ENCODE data around the gene AGAP1. TPM values are rescaled to one million over a fixed set of nuclear protein-coding genes. Genes with fewer than 3 reads are reported as not detected.

The AGAP1 gene
- polyA plus RNA-seq, 2 of the 4 experiments (the other 2 are of a cell fraction): 20.2 to 21.9 TPM

GRCh38 chr2:235640926-235641723 lies 147.3 kb downstream of the AGAP1 start:
- ATAC-seq: no peak
- FAIRE-seq: no peak
- 92% methylated on average over 11 of the region's 11 CpGs for WGBS (ENCODE audit: missing lambda C conversion rate)
- Histone ChIP-seq H3K4me3 (no peak overlapping the region), H3K9me3 (no peaks in the 10 kb centered on the region), H3K4me2 (no peak overlapping the region), H3K27ac (no peak overlapping the region; a peak in 1 of 6 replicates), H3K4me1 (peaks cover 7% of the 10 kb centered on the region; the same call in 1 of the 3 replicates)
- POLR2A ChIA-PET: no interaction called here
- no peak for DNase-seq (ENCODE audit: low read depth in 1 of 2, low spot score in 1 of 2)
- CTCF ChIA-PET: interaction anchor here (1.9 kb wide), 1 partner anchor 46 kb away, joined by 8 read pairs; no protein-coding TSS in a partner anchor
- TF ChIP-seq JUN (IDR thresholded peaks at IDR 0.05) (no peak), SREBF2 (IDR thresholded peaks at IDR 0.05) (no peak), RCOR1 (IDR thresholded peaks at IDR 0.05; ENCODE audit: low read depth, low read length) (no peak), RNF2 (IDR thresholded peaks at IDR 0.05; ENCODE audit: borderline replicate concordance, low read depth) (no peak), HOXA7 (CRISPR knock-in tag; IDR thresholded peaks at IDR 0.05) (no peak), E2F6 (IDR thresholded peaks at IDR 0.05; ENCODE audit: borderline replicate concordance, low read depth) (no peak), ZFP36 (IDR thresholded peaks at IDR 0.05; ENCODE audit: borderline replicate concordance, partially characterized antibody) (no peak), NFE2L2 (conservative IDR thresholded peaks at IDR 0.05; ENCODE audit: low read length) (no peak), POLR2A (IDR thresholded peaks at IDR 0.05; ENCODE audit: low read length) (no peak), ZNF302 (CRISPR knock-in tag; IDR thresholded peaks at IDR 0.05) (no peak), EHMT2 (IDR thresholded peaks at IDR 0.05; ENCODE audit: low read depth) (no peak), ZC3H11A (IDR thresholded peaks at IDR 0.05) (no peak)

- FAIRE-seq: no peak
- H3K4me3 ChIP-seq: no peak overlapping the region
Observed at GRCh38 chr2:235641956-235642355, 148.1 kb downstream of the AGAP1 start.

More at GRCh38 chr2:235641956-235642355, 148.1 kb downstream of the AGAP1 start:
- WGBS (ENCODE audit: missing lambda C conversion rate): 92% methylated on average over 8 of the region's 8 CpGs
- TF ChIP-seq ZFP36 (IDR thresholded peaks at IDR 0.05; ENCODE audit: borderline replicate concordance, partially characterized antibody): no peak
- no peak for TF ChIP-seq RNF2 (IDR thresholded peaks at IDR 0.05; ENCODE audit: borderline replicate concordance, low read depth)
- no peak for TF ChIP-seq REST (IDR thresholded peaks at IDR 0.05)
- TF ChIP-seq SREBF2 (IDR thresholded peaks at IDR 0.05): no peak
- TF ChIP-seq NR3C1 (IDR thresholded peaks at IDR 0.05): no peak
- TF ChIP-seq NPAS2 (CRISPR knock-in tag; IDR thresholded peaks at IDR 0.05; ENCODE audit: borderline replicate concordance): no peak
- TF ChIP-seq FOSL2 (IDR thresholded peaks at IDR 0.05): no peak
- no peak for TF ChIP-seq FOSL2 (CRISPR knock-in tag; IDR thresholded peaks at IDR 0.05)
- no peak for TF ChIP-seq HEYL (CRISPR knock-in tag; IDR thresholded peaks at IDR 0.05)
- no peak for TF ChIP-seq FOSB (CRISPR knock-in tag; IDR thresholded peaks at IDR 0.05)
- Histone ChIP-seq H3K9me3 (no peaks in the 10 kb centered on the region), H3K27ac (peak overlapping the region; percentile 33 to 59; a peak in 5 of 6 replicates), H3K4me1 (peaks cover 7% of the 10 kb centered on the region; the same call in 1 of the 3 replicates), H3K4me2 (no peak overlapping the region)
- CTCF ChIA-PET: interaction anchor here (1.2 kb wide), 1 partner anchor 74 kb away, joined by 3 read pairs; no protein-coding TSS in a partner anchor
- no peak for DNase-seq (ENCODE audit: low read depth in 1 of 2, low spot score in 1 of 2)
- ATAC-seq: no peak
- POLR2A ChIA-PET: no interaction called here

All from A549 (cell line).